ENCODE measurements around the gene NKAIN4. TPM values are rescaled to one million over a fixed set of nuclear protein-coding genes. Genes with fewer than 3 reads are reported as not detected.

NKAIN4 gene
- polyA plus RNA-seq, 1 donor (not counting 4 experiments of a cell fraction or from before 2014, with no cell fraction given), result not detected

- H3K4me2 ChIP-seq (ENCODE audit: control insufficient read depth, extremely low read depth, insufficient read depth, low read depth, low read length), result no peak overlapping the region
- no peaks in the 10 kb centered on the region for H3K36me3 ChIP-seq (ENCODE audit: control insufficient read depth in 2 of 2, extremely low read depth in 1 of 2, insufficient read depth in 2 of 2, low read length in 2 of 2)
- no peak overlapping the region for H3K4me3 ChIP-seq (ENCODE audit: control insufficient read depth in 2 of 3, extremely low read depth in 1 of 3, insufficient read depth in 2 of 3, low read depth in 1 of 3, low read length in 3 of 3)
- H3K9ac ChIP-seq (ENCODE audit: control insufficient read depth, extremely low read depth, insufficient read depth, low read length), result no peak overlapping the region
- H3K27ac ChIP-seq (ENCODE audit: control insufficient read depth, insufficient read depth, low read length), result no peak overlapping the region
- dilution Hi-C loops (cut with MboI; ENCODE audit: extremely low pct_ligation_motif_present, low sequenced_read_pairs), result no loop called here
- FAIRE-seq, result no peak
- peaks cover 21% of the 10 kb centered on the region for H3K27me3 ChIP-seq (ENCODE audit: control insufficient read depth, extremely low read depth, insufficient read depth, low read length)
- no peak for DNase-seq (ENCODE audit: low read depth, low spot score)
- no peaks in the 10 kb centered on the region for H3K9me1 ChIP-seq (ENCODE audit: control insufficient read depth, extremely low read depth, insufficient read depth, low read length)
- no peak overlapping the region for H2AFZ ChIP-seq (ENCODE audit: control insufficient read depth, low read length)
- H3K4me1 ChIP-seq (ENCODE audit: control insufficient read depth, extremely low read depth, insufficient read depth, low read length), result peaks cover 11% of the 10 kb centered on the region
- no peaks in the 10 kb centered on the region for H4K20me1 ChIP-seq (ENCODE audit: control insufficient read depth, extremely low read depth, insufficient read depth, low read length)
- H3K79me2 ChIP-seq (ENCODE audit: control insufficient read depth, insufficient read depth, low read length), result no peaks in the 10 kb centered on the region
- no peaks in the 10 kb centered on the region for H3K9me3 ChIP-seq (ENCODE audit: control insufficient read depth, low read depth, low read length)
- no peak for TF ChIP-seq EZH2 (IDR thresholded peaks at IDR 0.05; ENCODE audit: low read length)
- no peak for TF ChIP-seq CTCF (optimal IDR thresholded peaks at IDR 0.05 in 1 of 3, IDR thresholded peaks at IDR 0.05 in 1 of 3, conservative IDR thresholded peaks at IDR 0.05 in 1 of 3; ENCODE audit: extremely low read depth in 1 of 3, insufficient read depth in 2 of 3, low read length in 3 of 3)
Observed at GRCh38 chr20:63264519-63264918, 10.3 kb upstream of the NKAIN4 start.

GRCh38 chr20:63264000-63264399, 9.7 kb upstream of the NKAIN4 start:
- dilution Hi-C loops (cut with MboI; ENCODE audit: extremely low pct_ligation_motif_present, low sequenced_read_pairs), result no loop called here
- Histone ChIP-seq H3K27me3 (ENCODE audit: control insufficient read depth, extremely low read depth, insufficient read depth, low read length) (peaks cover 21% of the 10 kb centered on the region), H3K36me3 (ENCODE audit: control insufficient read depth in 2 of 2, extremely low read depth in 1 of 2, insufficient read depth in 2 of 2, low read length in 2 of 2) (no peaks in the 10 kb centered on the region), H3K9me3 (ENCODE audit: control insufficient read depth, low read depth, low read length) (no peaks in the 10 kb centered on the region), H3K9ac (ENCODE audit: control insufficient read depth, extremely low read depth, insufficient read depth, low read length) (no peak overlapping the region), H3K79me2 (ENCODE audit: control insufficient read depth, insufficient read depth, low read length) (no peaks in the 10 kb centered on the region), H3K4me1 (ENCODE audit: control insufficient read depth, extremely low read depth, insufficient read depth, low read length) (peaks cover 7% of the 10 kb centered on the region), H3K4me3 (ENCODE audit: control insufficient read depth in 2 of 3, extremely low read depth in 1 of 3, insufficient read depth in 2 of 3, low read depth in 1 of 3, low read length in 3 of 3) (no peak overlapping the region), H3K4me2 (ENCODE audit: control insufficient read depth, extremely low read depth, insufficient read depth, low read depth, low read length) (no peak overlapping the region), H4K20me1 (ENCODE audit: control insufficient read depth, extremely low read depth, insufficient read depth, low read length) (no peaks in the 10 kb centered on the region), H3K27ac (ENCODE audit: control insufficient read depth, insufficient read depth, low read length) (no peak overlapping the region), H3K9me1 (ENCODE audit: control insufficient read depth, extremely low read depth, insufficient read depth, low read length) (no peaks in the 10 kb centered on the region), H2AFZ (ENCODE audit: control insufficient read depth, low read length) (no peak overlapping the region)
- no peak for TF ChIP-seq CTCF (optimal IDR thresholded peaks at IDR 0.05 in 1 of 3, IDR thresholded peaks at IDR 0.05 in 1 of 3, conservative IDR thresholded peaks at IDR 0.05 in 1 of 3; ENCODE audit: extremely low read depth in 1 of 3, insufficient read depth in 2 of 3, low read length in 3 of 3)
- no peak for TF ChIP-seq EZH2 (IDR thresholded peaks at IDR 0.05; ENCODE audit: low read length)
- FAIRE-seq (no peak), DNase-seq (ENCODE audit: low read depth, low spot score) (no peak)

Data from keratinocyte (primary cell).